Measurements from ENCODE around the gene TRAF1. TPM values are rescaled to one million over a fixed set of nuclear protein-coding genes. Genes with fewer than 3 reads are reported as not detected.
A peak's percentile ranks its signal among the peaks of the same experiment; 100 is the strongest.

Gene TRAF1
- total and polyA plus RNA-seq, 10 of the 15 experiments (the other 5 are each of a cell fraction or from before 2014, with no cell fraction given) = 13.8 to 163 (median 128) TPM

DNA sequence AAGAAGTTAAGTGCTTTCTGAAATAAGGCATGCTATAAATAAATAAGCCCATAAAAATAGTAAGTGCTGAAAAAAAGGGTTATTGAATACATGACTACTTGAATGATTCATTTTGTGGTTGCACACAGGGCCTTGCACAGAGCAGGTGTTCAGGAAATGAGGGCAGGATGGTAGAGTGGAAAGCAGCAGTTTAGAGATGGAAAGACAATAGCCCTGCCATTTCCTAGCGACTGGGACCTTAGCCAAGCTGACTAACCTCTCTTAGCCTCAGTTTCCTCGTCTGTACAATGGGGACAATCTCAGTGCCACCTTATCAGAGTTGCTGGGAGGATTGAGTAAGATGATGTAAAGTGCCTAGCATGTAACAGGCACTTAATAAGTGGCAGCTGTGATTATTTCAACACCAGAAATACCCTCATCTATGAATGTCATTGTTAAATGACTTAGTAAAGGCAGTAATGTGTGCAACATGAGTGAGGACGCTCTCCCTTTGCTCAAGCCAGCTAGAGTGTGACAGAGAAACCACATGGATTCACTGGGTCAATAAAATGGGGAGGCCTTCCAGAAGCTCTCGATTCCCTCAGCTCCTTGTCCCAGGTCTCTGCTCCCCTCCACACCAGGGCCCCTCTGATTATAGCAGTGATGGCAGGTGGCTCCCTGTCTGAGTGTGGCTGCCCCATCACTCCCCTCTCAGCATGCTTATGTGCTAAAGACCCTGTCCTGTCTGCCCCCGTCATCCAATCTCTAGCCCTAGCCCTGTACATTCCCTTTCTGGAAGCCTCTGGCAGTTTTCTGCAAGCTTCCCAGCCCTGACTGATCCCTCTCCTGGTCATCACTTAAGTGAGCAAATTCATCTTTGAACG is 33.6 kb downstream of the TRAF1 start (continued):
- TF ChIP-seq, protein P1, sequence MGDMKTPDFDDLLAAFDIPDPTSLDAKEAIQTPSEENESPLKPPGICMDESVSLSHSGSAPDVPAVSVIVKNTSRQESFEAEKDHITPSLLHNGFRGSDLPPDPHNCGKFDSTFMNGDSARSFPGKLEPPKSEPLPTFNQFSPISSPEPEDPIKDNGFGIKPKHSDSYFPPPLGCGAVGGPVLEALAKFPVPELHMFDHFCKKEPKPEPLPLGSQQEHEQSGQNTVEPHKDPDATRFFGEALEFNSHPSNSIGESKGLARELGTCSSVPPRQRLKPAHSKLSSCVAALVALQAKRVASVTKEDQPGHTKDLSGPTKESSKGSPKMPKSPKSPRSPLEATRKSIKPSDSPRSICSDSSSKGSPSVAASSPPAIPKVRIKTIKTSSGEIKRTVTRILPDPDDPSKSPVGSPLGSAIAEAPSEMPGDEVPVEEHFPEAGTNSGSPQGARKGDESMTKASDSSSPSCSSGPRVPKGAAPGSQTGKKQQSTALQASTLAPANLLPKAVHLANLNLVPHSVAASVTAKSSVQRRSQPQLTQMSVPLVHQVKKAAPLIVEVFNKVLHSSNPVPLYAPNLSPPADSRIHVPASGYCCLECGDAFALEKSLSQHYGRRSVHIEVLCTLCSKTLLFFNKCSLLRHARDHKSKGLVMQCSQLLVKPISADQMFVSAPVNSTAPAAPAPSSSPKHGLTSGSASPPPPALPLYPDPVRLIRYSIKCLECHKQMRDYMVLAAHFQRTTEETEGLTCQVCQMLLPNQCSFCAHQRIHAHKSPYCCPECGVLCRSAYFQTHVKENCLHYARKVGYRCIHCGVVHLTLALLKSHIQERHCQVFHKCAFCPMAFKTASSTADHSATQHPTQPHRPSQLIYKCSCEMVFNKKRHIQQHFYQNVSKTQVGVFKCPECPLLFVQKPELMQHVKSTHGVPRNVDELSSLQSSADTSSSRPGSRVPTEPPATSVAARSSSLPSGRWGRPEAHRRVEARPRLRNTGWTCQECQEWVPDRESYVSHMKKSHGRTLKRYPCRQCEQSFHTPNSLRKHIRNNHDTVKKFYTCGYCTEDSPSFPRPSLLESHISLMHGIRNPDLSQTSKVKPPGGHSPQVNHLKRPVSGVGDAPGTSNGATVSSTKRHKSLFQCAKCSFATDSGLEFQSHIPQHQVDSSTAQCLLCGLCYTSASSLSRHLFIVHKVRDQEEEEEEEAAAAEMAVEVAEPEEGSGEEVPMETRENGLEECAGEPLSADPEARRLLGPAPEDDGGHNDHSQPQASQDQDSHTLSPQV (IDR thresholded peaks at IDR 0.05) = peak; percentile 97
- TF ChIP-seq SMC3 (IDR thresholded peaks at IDR 0.05; ENCODE audit: borderline replicate concordance, low read length) (no peak), MEF2A (IDR thresholded peaks at IDR 0.05; ENCODE audit: insufficient read depth, low read depth, low read length) (peak; percentile 99), BCL11A (IDR thresholded peaks at IDR 0.05; ENCODE audit: low read depth, low read length) (peak; percentile 97), FOXK2 (IDR thresholded peaks at IDR 0.05) (no peak), POLR2A (IDR thresholded peaks at IDR 0.05; ENCODE audit: low read depth, low read length) (peak; percentile 62), IKZF2 (IDR thresholded peaks at IDR 0.05) (peak; percentile 92), RAD21 (IDR thresholded peaks at IDR 0.05; ENCODE audit: insufficient read depth, low read depth, low read length) (no peak), MEF2B (IDR thresholded peaks at IDR 0.05; ENCODE audit: partially characterized antibody, poor library complexity, severe bottlenecking) (peak; percentile 95), FOS (IDR thresholded peaks at IDR 0.05; ENCODE audit: borderline replicate concordance, extremely low read depth, insufficient read length) (no peak), TARDBP (IDR thresholded peaks at IDR 0.05; ENCODE audit: borderline replicate concordance) (0 out of 2 replicates have a peak, but pooled peaks have one; percentile 29)
- TF ChIP-seq, protein P2, sequence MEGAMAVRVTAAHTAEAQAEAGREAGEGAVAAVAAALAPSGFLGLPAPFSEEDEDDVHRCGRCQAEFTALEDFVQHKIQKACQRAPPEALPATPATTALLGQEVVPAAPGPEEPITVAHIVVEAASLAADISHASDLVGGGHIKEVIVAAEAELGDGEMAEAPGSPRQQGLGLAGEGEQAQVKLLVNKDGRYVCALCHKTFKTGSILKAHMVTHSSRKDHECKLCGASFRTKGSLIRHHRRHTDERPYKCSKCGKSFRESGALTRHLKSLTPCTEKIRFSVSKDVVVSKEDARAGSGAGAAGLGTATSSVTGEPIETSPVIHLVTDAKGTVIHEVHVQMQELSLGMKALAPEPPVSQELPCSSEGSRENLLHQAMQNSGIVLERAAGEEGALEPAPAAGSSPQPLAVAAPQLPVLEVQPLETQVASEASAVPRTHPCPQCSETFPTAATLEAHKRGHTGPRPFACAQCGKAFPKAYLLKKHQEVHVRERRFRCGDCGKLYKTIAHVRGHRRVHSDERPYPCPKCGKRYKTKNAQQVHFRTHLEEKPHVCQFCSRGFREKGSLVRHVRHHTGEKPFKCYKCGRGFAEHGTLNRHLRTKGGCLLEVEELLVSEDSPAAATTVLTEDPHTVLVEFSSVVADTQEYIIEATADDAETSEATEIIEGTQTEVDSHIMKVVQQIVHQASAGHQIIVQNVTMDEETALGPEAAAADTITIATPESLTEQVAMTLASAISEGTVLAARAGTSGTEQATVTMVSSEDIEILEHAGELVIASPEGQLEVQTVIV (IDR thresholded peaks at IDR 0.05; ENCODE audit: borderline replicate concordance, partially characterized antibody) = no peak
- TF ChIP-seq, protein P3, sequence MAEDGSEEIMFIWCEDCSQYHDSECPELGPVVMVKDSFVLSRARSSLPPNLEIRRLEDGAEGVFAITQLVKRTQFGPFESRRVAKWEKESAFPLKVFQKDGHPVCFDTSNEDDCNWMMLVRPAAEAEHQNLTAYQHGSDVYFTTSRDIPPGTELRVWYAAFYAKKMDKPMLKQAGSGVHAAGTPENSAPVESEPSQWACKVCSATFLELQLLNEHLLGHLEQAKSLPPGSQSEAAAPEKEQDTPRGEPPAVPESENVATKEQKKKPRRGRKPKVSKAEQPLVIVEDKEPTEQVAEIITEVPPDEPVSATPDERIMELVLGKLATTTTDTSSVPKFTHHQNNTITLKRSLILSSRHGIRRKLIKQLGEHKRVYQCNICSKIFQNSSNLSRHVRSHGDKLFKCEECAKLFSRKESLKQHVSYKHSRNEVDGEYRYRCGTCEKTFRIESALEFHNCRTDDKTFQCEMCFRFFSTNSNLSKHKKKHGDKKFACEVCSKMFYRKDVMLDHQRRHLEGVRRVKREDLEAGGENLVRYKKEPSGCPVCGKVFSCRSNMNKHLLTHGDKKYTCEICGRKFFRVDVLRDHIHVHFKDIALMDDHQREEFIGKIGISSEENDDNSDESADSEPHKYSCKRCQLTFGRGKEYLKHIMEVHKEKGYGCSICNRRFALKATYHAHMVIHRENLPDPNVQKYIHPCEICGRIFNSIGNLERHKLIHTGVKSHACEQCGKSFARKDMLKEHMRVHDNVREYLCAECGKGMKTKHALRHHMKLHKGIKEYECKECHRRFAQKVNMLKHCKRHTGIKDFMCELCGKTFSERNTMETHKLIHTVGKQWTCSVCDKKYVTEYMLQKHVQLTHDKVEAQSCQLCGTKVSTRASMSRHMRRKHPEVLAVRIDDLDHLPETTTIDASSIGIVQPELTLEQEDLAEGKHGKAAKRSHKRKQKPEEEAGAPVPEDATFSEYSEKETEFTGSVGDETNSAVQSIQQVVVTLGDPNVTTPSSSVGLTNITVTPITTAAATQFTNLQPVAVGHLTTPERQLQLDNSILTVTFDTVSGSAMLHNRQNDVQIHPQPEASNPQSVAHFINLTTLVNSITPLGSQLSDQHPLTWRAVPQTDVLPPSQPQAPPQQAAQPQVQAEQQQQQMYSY (CRISPR knock-in tag; IDR thresholded peaks at IDR 0.05) = peak; percentile 18; the same call in 1 of the 2 replicates
- TF ChIP-seq, protein P4, sequence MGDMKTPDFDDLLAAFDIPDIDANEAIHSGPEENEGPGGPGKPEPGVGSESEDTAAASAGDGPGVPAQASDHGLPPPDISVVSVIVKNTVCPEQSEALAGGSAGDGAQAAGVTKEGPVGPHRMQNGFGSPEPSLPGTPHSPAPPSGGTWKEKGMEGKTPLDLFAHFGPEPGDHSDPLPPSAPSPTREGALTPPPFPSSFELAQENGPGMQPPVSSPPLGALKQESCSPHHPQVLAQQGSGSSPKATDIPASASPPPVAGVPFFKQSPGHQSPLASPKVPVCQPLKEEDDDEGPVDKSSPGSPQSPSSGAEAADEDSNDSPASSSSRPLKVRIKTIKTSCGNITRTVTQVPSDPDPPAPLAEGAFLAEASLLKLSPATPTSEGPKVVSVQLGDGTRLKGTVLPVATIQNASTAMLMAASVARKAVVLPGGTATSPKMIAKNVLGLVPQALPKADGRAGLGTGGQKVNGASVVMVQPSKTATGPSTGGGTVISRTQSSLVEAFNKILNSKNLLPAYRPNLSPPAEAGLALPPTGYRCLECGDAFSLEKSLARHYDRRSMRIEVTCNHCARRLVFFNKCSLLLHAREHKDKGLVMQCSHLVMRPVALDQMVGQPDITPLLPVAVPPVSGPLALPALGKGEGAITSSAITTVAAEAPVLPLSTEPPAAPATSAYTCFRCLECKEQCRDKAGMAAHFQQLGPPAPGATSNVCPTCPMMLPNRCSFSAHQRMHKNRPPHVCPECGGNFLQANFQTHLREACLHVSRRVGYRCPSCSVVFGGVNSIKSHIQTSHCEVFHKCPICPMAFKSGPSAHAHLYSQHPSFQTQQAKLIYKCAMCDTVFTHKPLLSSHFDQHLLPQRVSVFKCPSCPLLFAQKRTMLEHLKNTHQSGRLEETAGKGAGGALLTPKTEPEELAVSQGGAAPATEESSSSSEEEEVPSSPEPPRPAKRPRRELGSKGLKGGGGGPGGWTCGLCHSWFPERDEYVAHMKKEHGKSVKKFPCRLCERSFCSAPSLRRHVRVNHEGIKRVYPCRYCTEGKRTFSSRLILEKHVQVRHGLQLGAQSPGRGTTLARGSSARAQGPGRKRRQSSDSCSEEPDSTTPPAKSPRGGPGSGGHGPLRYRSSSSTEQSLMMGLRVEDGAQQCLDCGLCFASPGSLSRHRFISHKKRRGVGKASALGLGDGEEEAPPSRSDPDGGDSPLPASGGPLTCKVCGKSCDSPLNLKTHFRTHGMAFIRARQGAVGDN (IDR thresholded peaks at IDR 0.05) = peak; percentile 98
